Stimulated activated CD4-positive, alpha-beta T cell treated with anti-CD3 and anti-CD28 coated beads, Interleukin-1b, Interleukin-23, amount 100 ng/mL, for 1 hour (primary cell): ENCODE measurements around the gene FBXL22.
"Not testable (repeated sequence)": the region's sequence is repeated elsewhere in the genome, so short reads cannot be mapped to it uniquely, and the experiment has no call there.

ENCODE experiments used
- DNase-seq, 2 donors: peaks; one replicate each; pipeline ENCODE4 v3.0.0-alpha.2; 2020; ENCODE audit warnings: low read depth in 2 of 2

FBXL22 gene

GRCh38 chr15:63612300-63612699, 15.1 kb downstream of the FBXL22 start:
- DNase-seq, result no peak

- no peak for DNase-seq
These were observed 18.7 kb downstream of the FBXL22 start for GRCh38 chr15:63615935-63616334.

- not testable (repeated sequence) for DNase-seq
These were observed 20.0 kb downstream of the FBXL22 start for GRCh38 chr15:63617147-63617546.

GRCh38 chr15:63617627-63618026, 20.4 kb downstream of the FBXL22 start:
- not testable (repeated sequence) for DNase-seq

- DNase-seq, result not testable (repeated sequence)
These were observed 23.6 kb downstream of the FBXL22 start for GRCh38 chr15:63620760-63621159.

GRCh38 chr15:63623232-63623969, 26.2 kb downstream of the FBXL22 start:
- no peak for DNase-seq

GRCh38 chr15:63626955-63627354, 29.8 kb downstream of the FBXL22 start:
- DNase-seq, result no peak

GRCh38 chr15:63628123-63628822, 31.1 kb downstream of the FBXL22 start:
- DNase-seq, result no peak

GRCh38 chr15:63630036-63630751, 33.0 kb downstream of the FBXL22 start:
- no peak for DNase-seq

GRCh38 chr15:63633312-63633711, 36.1 kb downstream of the FBXL22 start:
- DNase-seq, result no peak

- no peak for DNase-seq
These were observed 37.0 kb downstream of the FBXL22 start for GRCh38 chr15:63634154-63634553.

- no peak for DNase-seq
These were observed 39.4 kb downstream of the FBXL22 start for GRCh38 chr15:63636518-63637061.

- DNase-seq, result no peak
These were observed 41.7 kb downstream of the FBXL22 start for GRCh38 chr15:63638839-63639238.

- no peak for DNase-seq
These were observed 43.0 kb downstream of the FBXL22 start for GRCh38 chr15:63640146-63640545.
